Inflammatory macrophage treated with lipopolysaccharide for 4 hours (primary cell): ENCODE data around the gene JMJD1C.

Source experiments
- DNase-seq: peaks from one replicate; pipeline ENCODE4 v3.0.0-alpha.2; 2020

Gene JMJD1C

DNA sequence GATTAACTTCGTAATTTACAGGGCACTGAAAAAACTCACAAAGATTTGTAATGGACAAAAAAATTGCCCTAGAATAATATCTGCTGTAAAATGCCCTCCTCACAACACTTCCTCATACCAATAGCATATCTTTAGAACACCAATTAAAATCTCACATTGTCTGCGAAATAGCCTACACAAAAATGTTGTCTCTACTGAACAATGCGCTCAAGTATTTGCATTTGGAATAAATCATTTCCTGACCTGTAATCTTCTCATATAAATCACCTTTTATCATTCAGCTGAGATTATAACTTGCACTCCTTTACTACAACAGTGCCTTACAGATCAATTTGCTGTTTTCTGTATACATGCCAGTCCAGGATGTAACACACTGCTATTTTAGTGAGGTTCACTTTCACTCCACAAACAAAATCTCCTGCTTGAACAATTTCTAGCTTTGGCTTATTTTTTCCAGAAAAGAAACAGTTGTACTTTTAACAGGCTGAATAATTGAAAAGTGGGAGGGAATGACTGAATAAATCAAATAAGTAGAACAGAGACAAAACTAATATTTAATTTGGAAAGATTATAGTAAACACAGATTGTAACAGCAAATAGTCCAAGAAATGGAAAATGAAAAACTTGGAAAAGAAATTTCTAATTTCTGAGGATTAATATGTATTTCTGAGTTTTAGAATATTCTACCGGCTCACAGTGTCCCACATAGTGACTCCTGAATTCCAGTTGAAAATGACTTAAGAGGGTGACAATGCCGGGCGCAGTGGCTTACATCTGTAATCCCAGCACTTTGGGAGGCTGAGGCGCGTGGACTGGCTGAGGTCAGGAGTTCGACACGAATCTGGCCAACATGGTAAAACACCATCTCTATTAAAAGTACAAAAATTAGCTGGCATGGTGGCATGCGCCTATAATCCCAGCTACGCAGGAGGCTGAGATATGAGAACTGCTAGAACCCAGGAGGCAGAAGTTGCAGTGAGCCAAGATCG lies 30.6 kb downstream of the JMJD1C start:
- no peak for DNase-seq

DNA sequence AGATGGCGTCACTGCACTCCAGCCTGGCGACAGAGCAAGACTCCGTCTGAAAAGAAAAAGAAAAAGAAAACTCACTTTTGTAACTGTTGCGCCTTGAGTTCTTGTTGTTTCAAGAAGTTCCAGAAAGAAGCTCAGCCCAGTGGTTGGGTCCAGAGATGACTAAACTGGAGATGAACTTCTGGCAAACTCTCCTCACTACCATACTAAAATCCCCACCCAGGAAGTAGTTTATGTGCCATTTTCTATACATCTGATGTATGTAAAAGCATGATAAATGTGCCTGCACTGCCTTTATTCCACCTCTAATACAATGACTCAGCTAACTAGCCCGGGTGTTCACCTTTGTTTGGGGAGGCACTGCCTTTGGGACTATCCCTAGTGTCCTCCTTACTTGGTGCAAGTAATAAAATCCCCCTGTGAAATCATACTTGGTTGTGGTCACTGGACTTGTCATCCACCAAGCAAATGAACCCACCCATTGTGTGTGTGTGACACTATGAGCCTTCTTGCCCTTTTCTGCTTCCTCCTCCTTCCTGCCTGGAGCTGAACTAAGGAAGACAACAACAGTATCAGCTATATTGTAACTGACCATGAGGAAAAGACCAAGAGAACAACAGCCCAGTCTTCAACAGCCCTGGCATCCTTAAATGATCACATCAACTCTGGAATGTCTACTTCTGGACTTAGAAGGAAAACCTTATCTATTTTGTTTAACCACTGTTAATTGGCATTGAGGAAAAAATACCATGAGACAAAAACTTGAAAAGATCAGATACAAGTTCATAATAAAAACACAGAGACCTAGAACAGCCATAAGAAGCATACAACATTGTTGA lies 33.6 kb downstream of the JMJD1C start:
- peak; percentile 83 for DNase-seq

DNA sequence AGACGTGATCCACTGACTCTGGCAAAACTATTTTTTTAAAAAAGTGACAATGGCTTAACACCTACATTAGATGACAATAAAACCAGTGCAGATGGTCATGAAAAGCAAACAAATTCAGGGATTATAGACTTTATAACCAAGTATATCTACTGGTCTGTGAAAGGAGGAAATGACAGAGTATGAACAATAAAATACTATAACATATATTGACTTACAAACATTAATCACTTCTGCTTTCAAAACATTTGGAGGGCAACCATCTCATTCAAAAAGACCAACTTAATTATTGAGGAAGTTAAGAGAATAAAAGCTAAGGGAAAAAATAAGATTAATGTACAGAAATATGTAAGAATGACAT lies 34.8 kb downstream of the JMJD1C start:
- no peak for DNase-seq

DNA sequence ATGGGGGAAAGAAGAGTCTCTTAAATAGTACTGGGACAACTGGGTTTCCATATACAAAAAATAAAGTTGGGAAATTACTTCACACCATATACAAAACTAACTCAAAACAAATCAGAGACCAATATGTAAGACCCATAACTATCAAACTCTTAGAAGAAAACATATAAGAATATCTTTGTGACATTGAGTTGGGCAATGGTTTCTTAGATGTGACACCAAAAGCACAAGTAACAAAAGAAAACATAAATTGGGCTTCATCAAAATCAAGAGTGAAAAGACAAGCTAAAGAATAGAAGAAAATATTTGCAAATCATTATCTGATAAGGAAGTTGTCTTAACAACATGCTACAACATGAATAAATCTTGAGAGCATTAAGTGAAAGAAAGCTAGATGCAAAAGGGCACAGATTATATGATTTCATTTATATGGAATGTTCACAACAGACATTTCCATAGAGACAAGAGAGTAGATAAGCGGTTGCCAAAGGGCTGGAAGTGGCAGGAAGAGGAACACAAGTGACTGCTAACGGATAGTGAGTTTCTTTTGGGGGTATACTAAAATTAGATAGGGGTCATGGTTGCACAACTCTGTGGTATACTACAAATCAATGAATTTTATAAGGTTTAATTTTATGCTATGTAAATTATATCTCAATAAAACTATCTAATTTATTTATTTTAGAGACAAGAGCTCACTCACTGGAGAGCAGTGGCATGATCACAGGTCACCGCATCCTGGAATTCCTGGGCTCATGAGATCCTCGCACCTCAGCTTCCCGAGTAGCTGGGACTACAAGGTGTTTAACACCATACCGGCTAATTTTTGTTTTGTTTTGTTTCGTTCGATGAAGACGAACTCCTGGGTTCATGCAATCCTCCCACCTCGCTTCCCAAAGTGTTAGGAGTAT lies 35.4 kb downstream of the JMJD1C start:
- no peak for DNase-seq

DNA sequence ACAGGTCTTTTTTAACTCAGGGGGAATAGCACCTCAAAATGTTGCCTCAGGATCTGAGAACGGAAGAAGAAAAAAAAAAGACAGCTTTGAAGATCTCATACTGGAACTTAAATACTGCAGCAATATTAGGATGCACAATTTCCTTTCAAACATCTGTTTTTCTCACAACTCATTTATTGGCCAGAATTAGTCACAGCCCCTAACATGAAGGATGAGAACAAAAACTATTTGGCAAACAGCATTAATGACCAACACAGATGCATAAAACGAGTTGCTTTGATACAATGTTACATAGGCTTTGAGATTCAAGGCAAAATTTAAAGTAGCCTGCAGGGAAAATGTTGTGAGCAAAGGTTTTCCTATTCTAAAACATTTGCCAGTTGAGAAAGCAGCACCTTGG lies 36.5 kb downstream of the JMJD1C start:
- no peak for DNase-seq

DNA sequence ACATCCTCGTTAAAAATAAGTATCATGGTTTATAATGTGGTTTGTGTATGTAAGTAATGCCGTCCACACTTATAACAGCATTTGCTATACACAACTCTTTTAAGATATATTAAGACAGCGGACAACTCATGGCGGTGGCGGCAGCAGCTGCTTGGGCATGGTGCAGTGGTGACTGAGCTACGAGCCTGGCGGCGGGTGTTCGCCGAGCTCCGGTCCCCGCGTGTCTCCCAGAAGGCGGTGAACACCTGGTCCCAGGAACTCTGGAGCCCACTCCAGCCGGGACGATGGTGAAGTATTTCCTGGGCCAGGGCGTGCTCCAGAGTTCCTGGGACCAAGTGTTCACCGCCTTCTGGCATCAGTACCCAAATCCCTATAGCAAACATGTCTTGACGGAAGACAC lies 38.8 kb downstream of the JMJD1C start:
- DNase-seq: no peak

DNA sequence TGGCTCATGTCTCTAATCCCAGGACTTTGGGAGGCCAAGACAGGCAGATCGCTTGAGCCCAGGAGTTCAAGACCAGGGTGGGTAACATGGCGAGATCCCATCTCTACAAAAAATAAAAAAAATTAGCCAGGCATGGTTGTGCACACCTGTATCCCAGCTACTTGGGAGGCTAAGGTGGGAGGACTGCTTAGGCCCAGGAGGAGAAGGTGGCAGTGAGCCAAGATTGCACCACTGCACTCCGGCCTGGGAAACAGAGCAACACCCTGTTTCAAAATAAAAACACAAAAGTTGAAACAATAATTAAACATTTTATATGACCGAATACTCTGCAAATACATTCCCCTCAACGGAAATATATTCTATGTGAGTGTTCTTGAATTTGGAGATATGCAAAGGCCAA lies 40.3 kb downstream of the JMJD1C start:
- no peak for DNase-seq

DNA sequence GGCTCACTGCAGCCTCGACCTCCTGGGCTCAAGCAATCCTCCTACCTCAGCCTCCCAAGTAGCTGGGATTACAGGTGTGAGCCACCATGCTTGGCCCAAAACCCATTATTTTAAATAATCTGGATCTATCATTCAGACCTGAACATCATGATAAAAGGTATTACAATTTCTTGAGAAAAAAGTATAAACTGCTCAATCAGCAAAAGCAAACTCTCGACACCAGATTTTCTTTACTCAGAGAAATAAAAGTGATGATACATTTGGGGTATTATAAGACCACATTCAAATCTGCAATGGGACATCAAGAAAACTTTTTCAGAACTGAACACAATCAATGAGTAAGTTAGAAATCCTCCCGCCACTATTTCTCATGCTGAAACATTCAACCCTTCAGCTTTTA lies 41.2 kb downstream of the JMJD1C start:
- DNase-seq: no peak

DNA sequence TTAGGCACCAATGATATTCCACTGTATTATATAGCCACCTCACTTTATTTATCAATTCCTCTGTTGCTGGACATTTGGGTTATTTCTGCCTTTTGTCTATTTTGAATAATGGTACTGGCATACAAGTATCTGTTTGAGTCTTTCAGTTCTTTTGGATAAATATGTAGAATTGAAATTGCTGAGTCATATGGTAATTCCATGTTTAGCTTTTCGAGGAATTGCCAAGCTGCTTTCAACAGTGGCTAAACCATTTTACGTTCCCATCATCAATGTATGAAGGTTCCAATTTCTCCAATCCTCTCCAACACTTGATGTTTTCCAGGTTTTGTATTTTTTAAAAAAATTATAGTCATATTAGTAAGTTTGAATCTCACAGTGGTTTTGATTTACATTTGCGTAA lies 42.3 kb downstream of the JMJD1C start:
- DNase-seq: no peak

DNA sequence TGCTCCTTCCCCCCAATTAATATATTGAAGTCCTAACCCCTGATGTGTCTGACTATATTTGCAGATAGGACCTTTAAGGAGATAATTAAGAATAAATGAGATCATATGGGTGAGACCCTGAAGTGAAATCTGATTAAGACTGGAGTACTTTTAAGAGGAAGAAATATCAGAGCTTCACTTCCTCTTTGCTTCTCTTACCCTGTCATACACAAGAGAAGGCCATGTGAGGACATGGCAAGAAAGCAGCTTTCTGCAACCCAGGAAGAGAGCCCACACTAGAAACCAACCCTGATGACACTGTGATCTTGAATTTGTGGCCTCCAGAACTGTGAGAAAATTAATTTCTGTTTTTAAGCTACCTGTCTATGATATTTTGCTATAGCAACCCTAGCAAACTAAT lies 44.2 kb downstream of the JMJD1C start:
- peak; percentile 90 for DNase-seq

DNA sequence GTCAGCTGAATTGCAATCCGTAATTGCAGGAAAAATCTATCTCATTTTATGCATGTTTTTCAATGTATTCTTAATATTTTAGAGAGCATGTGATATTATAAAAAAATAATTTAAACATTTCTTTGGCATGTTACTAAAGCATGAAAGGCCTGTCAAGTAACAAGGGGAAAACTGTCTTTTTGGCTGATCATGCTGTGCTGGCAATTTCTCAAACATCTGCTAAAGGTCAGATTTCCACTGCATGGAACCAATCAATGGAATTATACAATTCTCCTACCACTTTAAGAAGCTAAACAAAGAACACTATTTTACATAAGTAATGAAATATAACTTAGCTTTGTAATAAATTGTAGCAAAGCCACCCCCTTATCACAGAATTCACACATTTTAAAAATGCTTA lies 49.4 kb downstream of the JMJD1C start:
- DNase-seq: no peak

DNA sequence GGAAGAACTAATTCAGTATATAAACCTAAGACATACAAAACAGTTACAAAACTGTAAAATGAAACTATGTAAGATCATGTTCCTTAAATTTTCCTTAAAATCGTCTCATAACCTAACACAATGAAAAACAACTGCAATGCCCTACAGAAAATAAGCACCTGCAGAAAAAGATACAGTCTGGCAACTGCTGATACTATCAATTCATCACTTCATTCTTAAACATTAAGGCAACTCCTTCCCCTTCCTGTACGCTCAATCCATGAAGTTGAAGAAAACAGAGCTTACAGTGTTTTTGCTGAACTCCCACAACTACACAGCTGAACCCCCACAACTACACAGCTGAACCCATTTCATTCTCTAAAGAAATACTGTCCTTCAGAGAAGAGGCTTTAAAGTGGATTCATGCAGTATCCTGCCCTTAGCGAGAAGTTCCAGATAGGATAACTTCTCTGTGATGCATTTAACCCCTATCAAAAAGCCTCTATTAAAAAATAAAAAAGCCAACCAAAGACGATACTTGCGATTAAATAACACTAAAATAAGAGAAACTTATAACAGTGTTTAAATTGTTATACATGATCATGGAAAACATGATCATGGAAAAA lies 50.0 kb downstream of the JMJD1C start:
- DNase-seq: no peak

DNA sequence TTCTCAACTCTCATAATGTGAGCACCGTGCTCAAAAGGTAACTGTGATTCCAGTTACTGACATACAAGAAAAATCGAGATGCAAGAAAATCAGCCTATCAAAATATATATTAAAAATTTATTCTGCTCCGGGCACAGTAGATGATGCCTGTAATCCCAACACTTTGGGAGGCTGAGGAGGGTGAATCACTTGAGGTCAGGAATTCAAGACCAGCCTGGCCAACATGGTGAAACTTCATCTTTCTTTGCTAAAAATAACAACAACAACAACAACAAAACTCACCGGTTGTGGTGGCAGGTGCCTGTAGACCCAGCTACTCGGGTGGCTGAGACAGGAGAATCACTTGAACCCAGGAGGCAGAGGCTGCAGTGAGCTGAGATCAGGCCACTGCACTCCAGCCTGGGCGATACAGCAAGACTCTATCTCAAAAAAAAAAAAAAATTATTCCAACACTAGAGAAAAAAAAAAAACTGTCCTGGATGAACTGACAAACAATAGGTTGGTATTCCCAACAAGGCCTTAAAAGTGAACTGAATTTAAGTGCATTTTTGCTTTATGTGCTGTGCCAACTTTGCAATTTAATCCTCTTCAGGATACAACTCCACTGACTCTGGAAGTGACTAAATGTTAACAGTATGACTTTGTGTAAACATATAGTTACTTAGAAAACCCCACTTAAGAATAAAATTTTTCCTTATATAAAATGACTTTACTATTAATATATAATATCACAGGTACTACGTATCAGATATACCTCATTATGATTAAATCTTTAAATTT lies 51.1 kb downstream of the JMJD1C start:
- no peak for DNase-seq

DNA sequence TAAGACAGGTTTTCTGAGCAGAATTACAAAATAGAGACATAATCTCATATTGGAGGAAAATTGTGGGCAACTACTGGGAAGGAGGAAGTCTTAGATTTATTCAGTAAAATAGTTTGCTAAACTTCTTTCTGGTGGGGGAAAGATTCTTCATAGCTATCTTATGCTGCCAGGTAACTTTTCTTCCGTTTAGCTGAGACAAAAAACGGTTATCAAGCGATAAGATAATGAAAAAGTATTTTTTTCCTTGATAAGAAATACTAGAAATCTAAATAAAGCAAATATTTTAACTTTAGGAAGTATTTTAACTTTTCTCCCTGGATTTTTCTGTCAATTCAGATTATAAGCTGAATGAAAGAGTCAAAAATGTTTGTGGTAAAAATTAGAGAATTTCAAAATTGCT lies 52.3 kb downstream of the JMJD1C start:
- DNase-seq: no peak

DNA sequence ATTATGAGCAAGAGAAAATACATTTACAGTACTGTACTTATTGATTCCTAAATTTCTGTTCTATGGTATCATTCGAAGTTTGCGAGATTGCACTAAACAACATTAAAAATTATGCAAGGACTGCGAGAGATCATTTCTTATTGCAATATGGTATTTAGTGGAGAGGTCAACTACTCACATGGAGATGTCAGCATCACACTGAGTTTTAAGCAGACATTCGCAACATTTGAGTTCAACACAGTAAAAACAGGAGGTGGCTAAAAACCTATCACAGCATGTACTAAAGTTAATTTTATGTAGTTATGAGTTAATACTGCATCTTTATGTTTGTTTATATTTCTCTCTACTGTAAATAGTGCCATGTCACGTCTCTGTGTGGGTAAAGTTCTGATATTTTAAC lies 53.5 kb downstream of the JMJD1C start:
- DNase-seq: peak; percentile 19

DNA sequence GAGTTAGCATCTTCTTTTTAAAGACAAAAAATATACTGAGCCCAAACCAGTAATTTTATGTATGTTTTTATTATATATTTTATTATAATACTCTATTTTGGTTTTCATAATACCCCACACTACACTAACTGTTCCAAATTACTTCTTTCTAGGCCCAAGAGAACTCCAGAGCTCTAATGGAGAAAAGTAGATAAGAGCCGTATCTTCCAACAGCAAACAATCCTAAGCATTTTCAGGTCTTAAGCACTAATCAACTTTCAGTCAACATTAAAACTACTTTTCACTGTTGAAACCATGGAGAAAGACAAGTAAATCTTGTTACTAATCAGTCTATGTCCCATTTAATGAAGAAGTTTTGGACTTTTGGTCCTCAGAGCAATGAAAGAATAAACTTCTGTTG lies 55.1 kb downstream of the JMJD1C start:
- no peak for DNase-seq

DNA sequence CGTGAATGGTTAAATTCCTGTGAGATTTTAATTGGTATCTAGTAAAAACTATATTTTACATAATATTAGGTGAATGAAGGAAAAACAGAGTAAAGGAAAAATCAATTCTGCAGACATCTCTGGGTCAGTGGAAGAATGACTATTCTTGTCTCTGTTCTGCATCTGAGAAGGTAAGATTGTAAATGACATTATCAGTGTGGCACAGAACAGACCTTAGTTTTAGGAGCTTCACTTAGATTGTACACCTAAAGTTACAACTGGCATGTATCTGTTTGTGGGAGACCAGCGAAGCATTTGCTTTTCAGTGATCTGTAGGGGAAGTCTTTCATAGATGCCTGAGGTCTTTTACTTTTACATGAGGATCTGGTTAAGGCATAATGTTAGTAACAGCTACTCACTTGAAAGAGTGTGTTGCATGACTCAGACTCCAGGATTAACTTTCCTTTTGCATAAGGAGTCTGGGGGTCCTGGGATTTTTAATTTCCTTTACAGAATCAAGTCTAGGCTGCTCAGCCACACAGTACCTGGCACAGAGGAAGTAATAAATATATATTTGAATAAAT lies 56.2 kb downstream of the JMJD1C start:
- no peak for DNase-seq

DNA sequence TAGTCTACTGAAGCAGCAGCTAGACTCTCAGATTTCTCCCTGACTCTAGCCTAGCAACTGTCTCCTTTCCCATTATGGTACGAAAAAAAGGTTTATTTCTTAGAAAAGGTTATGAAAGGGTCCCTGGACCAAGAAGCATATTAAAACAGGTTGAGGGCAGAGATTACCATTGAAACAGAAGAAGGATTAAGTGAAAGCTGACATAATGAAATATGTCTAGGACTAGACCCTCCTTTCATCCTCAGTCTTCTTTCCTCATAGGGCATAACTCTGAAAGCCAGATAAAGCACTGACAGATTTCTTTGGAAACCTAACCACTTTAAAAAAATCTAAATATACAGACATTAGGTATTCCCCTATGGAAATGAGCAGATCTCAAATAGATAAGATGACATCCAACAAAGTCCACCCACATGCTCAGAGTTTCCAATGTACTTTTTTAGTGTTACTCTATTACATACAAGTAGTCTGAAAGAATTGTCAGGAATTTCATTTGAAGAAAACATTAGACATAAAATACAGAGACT lies 58.6 kb downstream of the JMJD1C start:
- DNase-seq: no peak

DNA sequence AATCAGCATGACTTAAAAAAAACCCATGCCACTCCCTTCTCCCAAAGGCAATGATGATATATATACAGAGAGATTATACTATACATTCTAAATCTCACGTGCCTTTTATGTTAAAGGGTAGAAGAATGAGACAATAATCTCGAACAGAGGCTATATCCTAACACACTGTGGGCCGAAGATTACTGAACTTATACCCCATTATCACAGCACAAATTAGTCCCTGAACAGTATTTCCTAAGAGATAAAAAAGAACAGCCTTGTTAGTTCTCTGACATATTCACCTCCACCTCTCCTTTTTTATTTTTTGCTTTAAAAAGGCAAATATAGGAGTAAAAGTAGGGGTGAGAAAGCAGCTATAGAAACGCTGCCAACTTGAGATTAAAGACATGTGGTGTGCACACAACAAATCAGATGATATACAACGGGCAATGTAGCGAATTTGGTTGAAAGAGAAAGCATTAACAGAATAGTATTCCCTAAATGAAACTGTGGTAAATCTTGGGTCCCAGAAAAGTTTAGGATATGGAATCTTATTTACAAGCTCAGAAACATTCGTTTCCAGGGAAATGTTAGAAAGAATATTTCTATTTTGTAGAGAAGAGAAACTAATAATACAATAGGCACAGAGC lies 69.5 kb downstream of the JMJD1C start:
- DNase-seq: no peak

DNA sequence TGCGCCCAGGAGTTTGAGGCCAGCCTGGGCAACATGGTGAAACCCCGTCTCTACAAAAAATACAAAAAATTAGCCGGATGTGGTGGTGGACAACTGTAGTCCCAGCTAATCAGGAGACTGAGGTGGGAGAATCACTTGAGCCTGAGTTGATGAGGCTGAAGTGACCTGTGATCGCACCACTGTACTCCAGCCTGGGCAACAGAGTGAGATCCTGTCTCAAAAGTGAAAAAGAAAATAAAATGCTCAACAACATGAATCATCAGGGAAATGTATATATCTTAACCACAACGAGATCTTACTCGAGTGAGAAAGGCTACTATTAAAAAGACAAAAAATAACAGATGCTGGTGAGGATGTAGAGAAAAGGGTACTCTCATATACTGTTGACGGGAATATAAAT lies 72.7 kb downstream of the JMJD1C start:
- peak; percentile 48 for DNase-seq

DNA sequence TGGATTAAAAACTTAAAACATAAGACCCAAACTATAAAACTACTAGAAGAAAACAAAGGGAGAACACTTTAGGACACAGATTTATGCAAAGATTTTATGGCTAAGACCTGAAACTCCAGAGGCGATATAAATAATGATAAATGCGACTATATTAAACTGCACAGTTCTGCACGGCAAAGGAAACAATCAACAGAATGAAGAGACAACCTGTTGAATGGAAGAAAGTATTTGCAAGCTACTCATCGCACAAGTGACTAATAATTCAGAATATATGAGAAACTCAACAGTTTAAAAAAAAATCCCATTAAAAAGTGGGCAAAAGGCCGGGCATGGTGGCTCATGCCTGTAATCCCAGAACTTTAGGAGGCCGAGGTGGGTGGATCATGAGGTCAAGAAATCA lies 73.6 kb downstream of the JMJD1C start:
- no peak for DNase-seq
